Gastrocnemius medialis (tissue), 4 donors: ENCODE measurements around the gene PIAS4.

Source experiments
- CTCF ChIP-seq, 5 experiments: fragments of 450-650 bp in 3 of 5; fragments of 200-600 bp in 2 of 5; sonication (generic) in 2 of 5; IDR thresholded peaks in 4 of 5; conservative IDR thresholded peaks in 1 of 5; 1 replicate in 4 of 5; 2 replicates in 1 of 5; pipeline ENCODE4 v1.5.1; 2016 to 2019; ENCODE audit warnings: antibody characterized with exemption in 5 of 5, mild to moderate bottlenecking in 3 of 5, moderate library complexity in 3 of 5
- POLR2A ChIP-seq, 2 donors: fragments of 450-650 bp; IDR thresholded peaks; one replicate each; pipeline ENCODE4 v1.6.1; 2017; ENCODE audit warnings: antibody characterized with exemption in 2 of 2, mild to moderate bottlenecking in 2 of 2, moderate library complexity in 2 of 2

- TF ChIP-seq CTCF (IDR thresholded peaks at IDR 0.05 in 4 of 5, conservative IDR thresholded peaks at IDR 0.05 in 1 of 5) (no peak), POLR2A (IDR thresholded peaks at IDR 0.05) (no peak)
These were observed 37.2 kb upstream of the PIAS4 start for GRCh38 chr19:3970313-3970807.
